K562 (cell line): ENCODE data around the gene CCDC175. TPM values are rescaled to one million over a fixed set of nuclear protein-coding genes. Genes with fewer than 3 reads are reported as not detected.

Experiments
- CEBPG ChIP-seq, 3 experiments: fragments of 200-800 bp in 1 of 3; sonication (Bioruptor generic) in 1 of 3; sonication (generic) in 1 of 3; formaldehyde crosslinking in 1 of 3; IDR thresholded peaks in 2 of 3; conservative IDR thresholded peaks in 1 of 3; 2 replicates each; pipeline versions ENCODE4 v1.6.1 to v1.8.0; 2016 to 2022; ENCODE audit warnings: missing compliant biosample characterization in 2 of 3, missing genetic modification characterization in 2 of 3, mild to moderate bottlenecking in 1 of 3, missing genetic modification reagents in 1 of 3
- FOS ChIP-seq: IDR thresholded peaks from 3 replicates; pipeline ENCODE4 v1.6.1; 2011; ENCODE audit not compliant: insufficient read length; ENCODE audit errors: extremely low read depth
- MGA ChIP-seq: fragments of 450-650 bp; IDR thresholded peaks from 2 replicates; pipeline ENCODE4 v1.6.1; 2016; ENCODE audit warnings: mild to moderate bottlenecking, moderate library complexity
- NFXL1 ChIP-seq: fragments of 450-650 bp; formaldehyde crosslinking; IDR thresholded peaks from 2 replicates; pipeline ENCODE4 v1.4.0; 2021; ENCODE audit warnings: mild to moderate bottlenecking
- SIN3B ChIP-seq: fragments of 450-650 bp; IDR thresholded peaks from 2 replicates; pipeline ENCODE4 v1.6.1; 2017; ENCODE audit warnings: low read depth, mild to moderate bottlenecking, moderate library complexity
- ZNF445 ChIP-seq: fragments of 250-450 bp; sonication (Bioruptor Pico); IDR thresholded peaks from 2 replicates; pipeline ENCODE4 v1.4.0; 2020; ENCODE audit warnings: low read depth, mild to moderate bottlenecking, moderate library complexity
- polyA plus RNA-seq, 8 experiments: library from polyadenylated mRNA; depleted of rRNA in 4 of 8; stranded (reverse) in 5 of 8; unstranded in 3 of 8; fragments of >200 nt; fragmentation: Nextera tagmentation in 2 of 8; fragmentation: Illumina TruSeq in 1 of 8; extraction: Ambion mirVana in 2 of 8; extraction: Trizol in 1 of 8; gene quantifications; 2 replicates each; pipeline versions ENCODE4 v1.2.1 to v1.2.3, GENCODE V29; 2011 to 2014; ENCODE audit warnings: inconsistent platforms in 1 of 8, missing spikeins in 1 of 8
- total RNA-seq, 7 experiments: library from RNA; depleted of rRNA in 6 of 7; stranded (reverse); fragments of >200 nt in 6 of 7; fragmentation: Illumina TruSeq in 2 of 7; extraction: Trizol in 2 of 7; gene quantifications; 2 replicates each; pipeline versions ENCODE4 v1.2.1 to v1.2.3, GENCODE V29; 2011 to 2021; ENCODE audit warnings: low replicate concordance in 1 of 7
- TF ChIP-seq, protein P1 (sequence below): fragments of 150-350 bp; IDR thresholded peaks from 2 replicates; pipeline ENCODE4 v1.6.1; 2014; ENCODE audit warnings: low read depth, mild to moderate bottlenecking, low read length, borderline replicate concordance
- TF ChIP-seq, protein P2 (sequence below): fragments of 450-650 bp; conservative IDR thresholded peaks from 2 replicates; pipeline ENCODE4 v1.6.1; 2016; ENCODE audit warnings: missing genetic modification characterization, low read depth, mild to moderate bottlenecking, control low read depth, missing compliant biosample characterization

Gene CCDC175
- total and polyA plus RNA-seq, 9 of the 15 experiments (the other 6 are each of a cell fraction or from before 2014, with no cell fraction given), result not detected

- TF ChIP-seq, protein P1, sequence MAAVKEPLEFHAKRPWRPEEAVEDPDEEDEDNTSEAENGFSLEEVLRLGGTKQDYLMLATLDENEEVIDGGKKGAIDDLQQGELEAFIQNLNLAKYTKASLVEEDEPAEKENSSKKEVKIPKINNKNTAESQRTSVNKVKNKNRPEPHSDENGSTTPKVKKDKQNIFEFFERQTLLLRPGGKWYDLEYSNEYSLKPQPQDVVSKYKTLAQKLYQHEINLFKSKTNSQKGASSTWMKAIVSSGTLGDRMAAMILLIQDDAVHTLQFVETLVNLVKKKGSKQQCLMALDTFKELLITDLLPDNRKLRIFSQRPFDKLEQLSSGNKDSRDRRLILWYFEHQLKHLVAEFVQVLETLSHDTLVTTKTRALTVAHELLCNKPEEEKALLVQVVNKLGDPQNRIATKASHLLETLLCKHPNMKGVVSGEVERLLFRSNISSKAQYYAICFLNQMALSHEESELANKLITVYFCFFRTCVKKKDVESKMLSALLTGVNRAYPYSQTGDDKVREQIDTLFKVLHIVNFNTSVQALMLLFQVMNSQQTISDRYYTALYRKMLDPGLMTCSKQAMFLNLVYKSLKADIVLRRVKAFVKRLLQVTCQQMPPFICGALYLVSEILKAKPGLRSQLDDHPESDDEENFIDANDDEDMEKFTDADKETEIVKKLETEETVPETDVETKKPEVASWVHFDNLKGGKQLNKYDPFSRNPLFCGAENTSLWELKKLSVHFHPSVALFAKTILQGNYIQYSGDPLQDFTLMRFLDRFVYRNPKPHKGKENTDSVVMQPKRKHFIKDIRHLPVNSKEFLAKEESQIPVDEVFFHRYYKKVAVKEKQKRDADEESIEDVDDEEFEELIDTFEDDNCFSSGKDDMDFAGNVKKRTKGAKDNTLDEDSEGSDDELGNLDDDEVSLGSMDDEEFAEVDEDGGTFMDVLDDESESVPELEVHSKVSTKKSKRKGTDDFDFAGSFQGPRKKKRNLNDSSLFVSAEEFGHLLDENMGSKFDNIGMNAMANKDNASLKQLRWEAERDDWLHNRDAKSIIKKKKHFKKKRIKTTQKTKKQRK, result no peak
- TF ChIP-seq CEBPG (CRISPR knock-in tag; IDR thresholded peaks at IDR 0.05) (no peak), CEBPG (tag; conservative IDR thresholded peaks at IDR 0.05 in 1 of 2, IDR thresholded peaks at IDR 0.05 in 1 of 2) (no peak), MGA (no peak), NFXL1 (CRISPR knock-in tag) (no peak), FOS (no peak), ZNF445 (CRISPR knock-in tag) (no peak), SIN3B (no peak)
- TF ChIP-seq, protein P2, sequence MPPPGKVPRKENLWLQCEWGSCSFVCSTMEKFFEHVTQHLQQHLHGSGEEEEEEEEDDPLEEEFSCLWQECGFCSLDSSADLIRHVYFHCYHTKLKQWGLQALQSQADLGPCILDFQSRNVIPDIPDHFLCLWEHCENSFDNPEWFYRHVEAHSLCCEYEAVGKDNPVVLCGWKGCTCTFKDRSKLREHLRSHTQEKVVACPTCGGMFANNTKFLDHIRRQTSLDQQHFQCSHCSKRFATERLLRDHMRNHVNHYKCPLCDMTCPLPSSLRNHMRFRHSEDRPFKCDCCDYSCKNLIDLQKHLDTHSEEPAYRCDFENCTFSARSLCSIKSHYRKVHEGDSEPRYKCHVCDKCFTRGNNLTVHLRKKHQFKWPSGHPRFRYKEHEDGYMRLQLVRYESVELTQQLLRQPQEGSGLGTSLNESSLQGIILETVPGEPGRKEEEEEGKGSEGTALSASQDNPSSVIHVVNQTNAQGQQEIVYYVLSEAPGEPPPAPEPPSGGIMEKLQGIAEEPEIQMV (tag), result no peak
These were observed 15.2 kb upstream of the CCDC175 start (continued) for GRCh38 chr14:59591641-59592370.
